CD4-positive, alpha-beta T cell treated with Interleukin-1 beta for 1 hour (primary cell): ENCODE measurements around the gene EHMT1.
A peak's percentile ranks its signal among the peaks of the same experiment; 100 is the strongest.

Source experiments
- DNase-seq, 2 donors: peaks; one replicate each; pipeline ENCODE4 v3.0.0-alpha.2; 2020 to 2022

Gene EHMT1

DNA sequence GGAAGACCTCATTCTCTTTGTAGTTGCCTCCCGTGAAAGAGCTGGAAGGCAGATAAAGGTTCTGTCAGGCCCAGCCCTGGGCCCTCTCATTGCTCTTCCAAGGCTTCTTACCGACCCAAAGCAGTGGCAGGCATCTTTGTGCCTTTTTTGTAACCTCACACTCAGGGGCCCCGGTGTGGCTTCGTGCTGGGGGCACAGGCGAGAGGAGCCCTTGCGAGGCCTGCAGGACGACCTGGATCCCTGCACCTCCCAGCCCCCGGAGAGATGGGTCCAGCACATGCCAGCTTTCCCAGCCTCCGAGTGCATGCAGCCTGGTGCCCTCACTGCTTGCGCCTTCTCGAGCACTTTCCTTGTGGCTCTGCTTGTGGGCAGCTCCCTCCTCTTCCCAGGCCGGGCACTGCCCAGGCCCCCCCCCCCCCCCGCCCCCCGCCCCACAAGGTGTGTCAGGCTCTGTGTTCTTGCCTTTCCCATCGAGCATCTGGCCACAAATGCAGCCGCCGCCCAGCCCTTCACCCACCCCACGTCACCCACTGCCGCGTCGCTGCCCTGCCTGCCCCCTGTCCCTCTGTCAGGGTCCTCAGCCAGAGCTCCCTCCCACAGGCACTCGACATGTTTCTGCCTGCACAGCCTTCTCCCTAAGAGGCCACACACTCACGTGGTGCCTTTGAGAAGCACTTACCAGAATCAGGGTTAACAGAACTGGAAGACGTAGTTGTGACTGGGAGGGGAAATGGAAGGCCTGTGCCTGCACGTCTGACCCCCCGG, 195.0 kb downstream of the EHMT1 start:
- DNase-seq: no peak

DNA sequence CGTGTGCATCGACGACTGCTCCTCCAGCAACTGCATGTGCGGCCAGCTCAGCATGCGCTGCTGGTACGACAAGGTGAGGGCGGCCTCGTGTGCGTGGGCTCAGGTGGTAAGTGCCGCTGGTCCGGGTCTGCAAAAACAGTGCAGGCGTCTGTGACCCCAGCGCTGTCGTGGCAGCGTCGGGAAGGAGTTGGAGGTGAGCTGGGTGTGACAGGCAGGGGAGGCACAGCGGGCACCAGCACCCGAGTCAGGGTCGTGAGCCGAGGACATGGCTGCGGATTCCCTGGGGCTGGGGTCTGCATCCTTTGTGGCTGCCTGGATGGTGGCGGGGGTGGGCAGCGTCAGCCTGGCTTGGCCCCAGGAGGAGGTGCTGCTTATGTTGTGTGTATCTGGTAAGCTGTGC, 195.6 kb downstream of the EHMT1 start:
- no peak for DNase-seq

DNA sequence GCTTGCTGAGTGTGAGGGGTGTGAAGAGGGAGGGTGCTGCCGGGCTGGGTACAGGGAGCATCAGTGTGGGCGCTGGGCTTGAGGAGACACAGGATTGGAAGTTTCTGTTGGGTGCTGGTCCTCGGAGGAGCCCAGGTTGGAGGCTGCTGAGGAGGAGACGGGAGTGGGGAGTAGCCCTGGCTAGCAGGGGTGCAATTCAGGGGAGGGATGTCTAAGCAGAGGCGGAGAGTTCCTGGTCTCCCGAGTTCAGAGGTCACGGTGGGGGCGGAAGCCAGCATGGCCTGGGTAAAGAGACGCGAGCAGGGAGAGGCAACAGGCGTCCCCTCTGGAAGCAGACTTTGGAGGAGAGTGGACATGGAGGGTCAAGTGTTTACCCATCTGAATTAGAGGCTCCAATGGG, 196.0 kb downstream of the EHMT1 start:
- DNase-seq: no peak

DNA sequence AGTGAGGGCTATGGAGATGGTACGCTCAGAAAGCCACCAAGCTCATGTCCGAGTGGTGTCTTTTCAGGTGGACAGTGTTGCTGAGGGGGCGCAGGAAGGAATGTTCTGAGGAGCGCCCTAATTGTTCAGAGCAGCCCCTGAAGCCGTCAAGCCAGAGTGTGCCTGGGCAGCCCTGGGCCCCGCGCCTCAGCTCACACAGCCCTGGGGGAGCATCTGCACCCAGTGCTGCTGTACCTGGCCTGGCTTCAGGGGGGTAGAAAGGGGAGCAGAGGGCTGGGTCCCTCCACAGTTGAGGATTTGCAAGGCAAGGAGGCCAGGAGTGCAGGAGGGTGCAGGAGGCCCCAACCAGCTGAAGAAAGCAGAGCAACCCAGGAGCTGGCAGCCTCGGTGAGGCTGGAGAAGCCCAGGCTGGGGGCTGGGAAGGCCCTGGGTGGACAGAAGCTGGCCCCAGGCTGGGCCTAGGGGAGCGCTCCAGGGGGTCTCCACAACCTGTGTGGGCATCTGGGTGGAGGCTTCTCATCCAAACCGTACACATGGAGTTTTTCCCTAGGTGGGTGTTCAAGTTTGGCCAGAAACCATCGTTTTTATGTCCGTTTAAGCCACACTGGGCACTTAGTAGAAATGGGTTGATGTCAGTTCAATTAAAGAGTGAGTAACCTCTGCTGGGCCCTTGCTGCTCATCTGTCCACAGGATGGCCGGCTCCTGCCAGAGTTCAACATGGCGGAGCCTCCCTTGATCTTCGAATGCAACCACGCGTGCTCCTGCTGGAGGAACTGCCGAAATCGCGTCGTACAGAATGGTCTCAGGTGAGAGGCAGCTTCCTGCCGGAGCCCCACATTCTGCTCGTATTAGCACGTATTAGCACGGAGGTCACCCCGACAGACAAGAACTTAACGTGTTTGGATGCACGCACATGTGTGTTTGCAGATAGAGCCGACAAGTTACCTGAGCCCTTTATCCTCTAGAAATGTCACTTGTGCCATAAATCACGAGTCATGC, 196.8 kb downstream of the EHMT1 start:
- DNase-seq: no peak

DNA sequence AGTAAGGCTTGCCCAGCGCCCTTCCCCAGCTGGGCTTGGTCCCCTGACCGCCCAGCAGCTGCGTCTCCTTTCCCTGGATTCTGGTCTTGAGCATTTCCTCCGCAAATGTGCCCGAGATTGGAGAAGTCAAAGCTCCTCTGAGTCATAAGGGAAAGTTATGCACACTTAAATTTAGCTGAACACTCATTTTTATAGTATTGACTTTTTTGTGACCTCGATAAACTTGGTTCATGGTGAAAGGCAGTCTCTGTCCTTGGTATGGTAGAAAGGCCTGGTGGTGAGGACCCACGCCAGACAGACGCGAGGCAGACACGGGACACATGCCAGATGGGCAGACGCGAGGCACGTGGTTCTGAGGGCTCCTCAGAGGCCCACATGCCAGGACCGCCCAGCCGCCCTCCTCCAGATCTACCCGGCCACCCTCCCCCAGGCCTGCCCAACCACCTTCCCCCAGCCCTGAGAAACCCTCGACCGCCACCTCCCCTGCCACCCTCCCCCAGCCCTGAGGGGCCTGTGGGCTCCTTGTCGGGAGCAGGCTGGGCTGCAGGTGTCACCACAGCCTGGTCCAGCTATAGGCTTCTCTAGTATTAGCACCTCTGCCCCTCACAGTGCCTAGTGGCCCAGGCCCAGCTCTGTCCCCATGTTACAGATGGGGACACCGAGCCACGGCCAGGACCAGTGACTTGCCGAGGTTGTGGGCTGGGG, 197.9 kb downstream of the EHMT1 start:
- no peak for DNase-seq

DNA sequence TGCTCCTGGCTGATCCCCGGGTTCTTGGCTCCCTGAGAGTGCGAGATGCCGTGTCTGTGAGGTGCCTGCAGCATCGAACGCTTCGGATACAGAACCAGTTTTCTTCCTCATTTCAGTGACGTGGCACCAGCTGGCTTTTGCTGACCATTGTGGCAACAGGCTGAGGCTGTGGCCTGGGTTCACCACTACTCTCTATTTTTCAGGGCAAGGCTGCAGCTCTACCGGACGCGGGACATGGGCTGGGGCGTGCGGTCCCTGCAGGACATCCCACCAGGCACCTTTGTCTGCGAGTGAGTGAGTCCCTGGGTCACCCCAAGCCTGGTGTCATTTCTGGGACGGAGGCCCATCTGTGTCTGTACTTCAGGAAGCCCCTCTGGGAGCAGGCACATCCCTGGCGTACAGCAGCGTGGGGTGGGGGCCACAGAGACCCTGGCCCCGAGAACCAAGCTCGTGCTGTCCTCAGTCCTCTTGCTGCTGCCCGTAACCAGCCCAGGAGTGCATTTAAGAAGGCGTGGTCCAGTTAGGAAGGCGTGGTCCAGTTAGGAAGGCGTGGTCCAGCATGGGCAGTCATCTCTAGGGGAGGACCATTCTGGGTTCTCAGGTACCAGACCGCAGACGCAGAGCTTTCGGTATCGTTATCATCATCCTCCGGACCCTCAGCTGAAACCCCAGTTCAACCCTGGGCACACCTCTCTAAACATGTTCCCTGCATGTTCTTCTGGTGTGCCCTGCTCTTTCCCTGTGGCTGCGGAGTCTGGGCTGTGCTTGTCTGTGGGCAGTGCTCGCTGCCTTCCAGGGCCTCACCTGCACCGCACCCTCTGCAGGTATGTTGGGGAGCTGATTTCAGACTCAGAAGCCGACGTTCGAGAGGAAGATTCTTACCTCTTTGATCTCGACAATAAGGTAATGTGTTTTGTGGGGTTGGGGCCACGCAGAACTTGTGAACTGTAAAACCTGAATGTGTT, 198.7 kb downstream of the EHMT1 start:
- no peak for DNase-seq

DNA sequence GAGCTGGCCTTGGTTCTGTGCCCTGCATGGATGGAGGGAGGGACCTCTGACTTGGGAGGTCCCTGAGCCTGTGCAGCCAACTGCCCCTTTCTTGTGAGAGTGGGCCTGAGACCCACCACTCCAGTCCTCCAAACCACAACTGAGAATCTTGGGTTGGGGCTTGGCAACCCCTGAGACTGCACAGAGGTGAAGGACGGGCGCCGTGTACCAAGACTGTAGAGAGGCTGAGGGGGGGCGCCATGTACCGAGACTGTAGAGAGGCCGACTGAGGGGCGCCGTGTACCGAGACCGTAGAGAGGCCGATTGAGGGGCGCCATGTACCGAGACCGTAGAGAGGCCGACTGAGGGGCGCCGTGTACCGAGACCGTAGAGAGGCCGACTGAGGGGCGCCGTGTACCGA, 199.5 kb downstream of the EHMT1 start:
- no peak for DNase-seq

DNA sequence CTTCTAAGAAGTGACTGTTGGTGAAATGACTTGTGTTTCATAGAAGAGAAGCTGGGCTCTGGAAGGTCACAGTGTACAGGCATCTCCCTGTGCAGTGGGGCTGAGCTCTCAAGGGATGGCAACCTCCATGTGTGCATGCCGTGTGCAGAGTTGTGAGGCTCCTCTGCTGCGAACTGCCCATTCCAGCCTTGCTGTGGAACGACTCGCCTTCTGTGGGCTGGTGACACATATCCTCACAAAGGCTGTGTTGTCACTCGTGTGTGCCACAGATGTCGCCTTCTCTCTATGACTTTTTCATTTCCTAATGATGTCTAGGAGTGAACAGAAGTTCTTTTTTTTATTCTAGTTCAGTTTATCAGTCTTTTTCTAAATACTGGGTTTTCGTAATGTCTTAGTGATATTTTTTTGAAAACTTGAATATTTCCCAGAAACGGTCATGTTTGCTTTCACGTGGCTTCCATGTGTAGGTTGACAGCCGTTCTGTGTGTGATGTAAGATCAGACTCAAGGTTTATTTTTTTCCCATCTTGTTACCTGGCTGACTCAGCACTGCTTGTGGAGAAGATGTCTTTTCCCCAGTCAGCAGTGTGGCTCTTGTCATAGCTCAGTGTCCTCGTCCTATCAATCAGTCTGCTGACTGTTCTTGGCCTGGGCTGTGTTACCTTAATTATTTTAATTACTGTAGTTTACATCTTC, 201.5 kb downstream of the EHMT1 start:
- no peak for DNase-seq

DNA sequence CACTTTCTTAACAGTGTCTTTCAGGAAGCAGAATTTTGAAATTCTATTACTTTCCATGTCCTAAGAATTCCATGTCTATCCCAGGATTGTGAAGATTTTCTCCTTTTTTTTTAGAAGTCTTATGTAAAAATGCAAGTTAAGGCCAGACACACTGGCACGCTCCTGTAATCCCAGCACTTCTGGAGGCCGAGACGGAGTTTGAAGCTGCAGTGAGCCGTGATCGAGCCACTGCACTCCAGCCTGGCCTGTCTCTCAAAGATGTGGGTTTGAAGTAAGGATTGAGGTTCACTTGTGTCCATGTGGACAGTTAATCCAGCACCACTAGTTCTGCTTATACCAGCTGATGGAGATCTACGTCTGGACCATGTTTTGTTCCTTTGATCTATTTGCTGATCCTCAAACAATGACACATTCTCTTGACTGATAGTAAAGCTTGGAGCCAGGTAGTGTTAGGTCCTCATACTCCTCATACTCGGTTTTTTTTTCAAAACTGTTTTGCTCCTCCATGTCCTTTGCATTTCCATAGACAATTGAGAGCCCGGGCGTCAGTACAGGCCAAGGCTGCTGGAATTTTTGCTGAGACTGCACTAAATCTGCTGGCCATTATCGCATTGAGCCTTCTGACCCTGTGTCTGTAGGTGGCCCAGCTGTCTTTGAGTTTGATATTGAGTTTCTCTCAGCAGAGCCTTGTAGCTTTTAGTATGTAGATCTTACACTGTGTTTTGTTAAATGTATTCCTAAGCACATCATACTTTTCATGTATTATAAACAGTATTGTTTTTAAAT, 205.4 kb downstream of the EHMT1 start:
- no peak for DNase-seq

DNA sequence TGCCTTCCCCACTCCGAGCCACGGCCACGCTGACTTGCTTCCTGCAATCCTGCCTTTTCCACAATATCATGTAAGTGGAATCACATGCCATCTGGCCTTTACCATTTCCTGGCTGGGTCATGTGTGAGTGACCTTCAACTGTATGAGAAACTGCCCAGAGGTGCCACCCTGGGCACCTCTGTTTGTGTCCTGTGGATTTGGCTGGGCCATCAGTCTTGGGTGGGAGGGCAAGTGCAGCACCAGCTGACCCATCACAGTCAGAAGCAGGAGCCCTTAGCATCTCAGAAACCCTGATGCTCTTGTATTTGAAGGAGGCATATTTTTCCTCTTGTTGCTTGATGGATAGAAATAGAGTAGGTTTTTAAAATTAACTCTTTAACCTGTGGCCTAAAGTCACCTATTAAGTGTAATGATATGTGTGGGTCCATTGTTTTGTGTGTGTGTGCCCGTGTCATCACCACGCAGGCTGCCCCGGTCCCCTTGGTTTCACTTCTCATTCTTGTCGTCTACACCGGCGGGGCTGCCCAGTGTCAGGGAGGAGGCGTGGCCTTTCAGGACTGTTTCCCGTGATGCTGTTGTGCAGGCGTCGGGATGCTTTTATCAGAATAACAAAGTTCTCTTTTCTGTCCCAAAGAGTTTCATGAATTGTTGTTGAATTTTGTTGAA, 206.7 kb downstream of the EHMT1 start:
- peak in 1 of 2 donors; percentile 70 for DNase-seq

DNA sequence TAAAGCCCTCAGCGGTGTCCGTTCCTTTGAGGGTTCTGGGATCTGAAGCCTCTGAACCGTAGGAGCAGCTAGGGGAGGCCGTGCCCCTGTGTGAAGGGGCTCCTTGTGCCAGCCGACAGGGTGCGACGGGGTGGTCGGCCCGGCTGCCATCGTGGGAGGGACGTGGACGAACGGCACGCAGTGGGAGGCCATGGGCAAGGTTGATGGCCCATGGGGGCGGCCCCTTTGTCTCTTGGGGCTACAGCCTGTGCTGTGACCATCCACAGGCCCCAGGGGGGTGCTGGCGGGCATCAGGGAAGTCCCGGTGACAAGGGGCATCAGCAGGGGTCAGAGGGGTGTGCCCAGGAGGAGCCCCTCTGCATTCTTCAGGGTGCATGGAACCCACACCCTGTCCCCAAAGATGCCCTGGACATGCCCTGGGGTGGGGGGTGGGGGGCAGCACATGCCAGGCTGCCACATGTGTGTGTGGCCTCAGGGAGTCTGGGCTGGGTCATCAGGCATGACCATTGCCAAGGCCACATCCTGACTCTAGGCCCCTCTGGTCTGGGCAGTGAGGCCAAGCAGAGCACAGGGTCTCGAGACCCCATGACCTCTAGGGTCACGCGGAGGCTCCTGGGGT, 209.2 kb downstream of the EHMT1 start:
- no peak for DNase-seq

DNA sequence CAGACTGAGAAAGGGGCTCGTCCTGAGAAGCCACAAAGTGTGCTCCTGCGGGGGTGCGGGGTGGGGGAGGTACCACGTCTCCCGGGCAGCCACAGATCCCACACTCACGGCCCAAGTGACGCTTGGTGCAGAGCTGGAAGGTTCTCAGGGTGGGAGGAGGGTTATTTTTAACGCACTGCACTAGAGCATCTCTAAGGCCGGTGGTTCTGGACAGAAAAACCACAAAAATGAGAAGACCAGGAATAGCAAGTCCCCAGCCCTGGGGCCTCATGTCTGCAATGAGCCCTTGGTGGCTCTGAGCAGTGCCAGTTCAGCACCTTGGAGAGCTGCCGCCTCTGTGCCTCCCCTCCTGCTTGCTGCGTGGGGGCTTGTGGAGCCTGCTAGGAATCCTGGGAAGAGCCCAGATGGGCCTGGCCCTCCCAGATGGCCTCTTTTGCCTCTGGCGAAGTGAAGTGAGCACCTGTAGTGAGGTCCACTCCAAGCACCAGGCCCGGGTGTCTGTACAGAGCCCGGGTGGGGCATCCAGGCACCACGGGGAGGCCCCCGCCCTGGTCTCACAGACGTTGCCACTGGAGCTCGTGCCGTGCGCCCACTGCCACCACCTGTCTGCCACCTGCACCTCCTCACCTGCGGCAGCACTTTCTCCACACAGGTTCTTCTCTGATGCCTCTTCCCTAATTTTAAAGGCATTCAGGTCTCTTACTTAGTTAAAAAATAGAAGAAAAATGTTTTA, 209.9 kb downstream of the EHMT1 start:
- DNase-seq: no peak

DNA sequence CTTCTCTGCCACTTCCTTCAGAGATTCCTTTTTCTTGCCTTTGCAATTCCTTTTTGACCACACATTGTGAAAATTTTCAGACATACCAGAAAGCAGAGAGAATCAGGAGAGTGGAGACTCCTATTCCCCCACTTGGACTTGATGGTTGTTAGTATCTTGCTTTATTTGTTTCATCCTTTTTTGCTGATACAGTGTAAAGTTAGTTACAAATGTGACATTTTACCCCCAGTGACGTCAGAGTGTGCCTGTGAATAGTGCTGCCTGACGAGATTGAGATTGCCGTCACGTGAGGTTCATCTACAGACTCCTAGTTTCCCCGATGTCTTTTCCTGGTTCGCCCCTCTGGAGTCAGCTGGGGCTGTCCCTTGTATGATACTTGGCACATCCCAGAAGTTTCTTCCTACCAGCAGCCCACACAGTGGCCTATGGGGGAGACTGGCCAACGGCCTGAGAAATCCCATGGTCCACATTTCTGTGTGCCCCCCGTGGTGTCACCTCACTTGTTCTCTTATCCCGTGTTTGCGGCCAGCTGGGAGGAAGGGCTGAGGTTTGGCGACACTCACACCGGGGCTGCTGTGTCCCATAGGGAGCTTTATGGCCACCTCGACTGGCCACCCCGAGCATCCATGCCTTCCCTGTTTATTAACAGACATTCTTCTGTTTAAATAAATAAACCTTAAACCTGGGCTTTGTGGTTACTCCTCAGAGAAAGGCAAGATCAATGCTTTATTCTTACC, 210.6 kb downstream of the EHMT1 start:
- no peak for DNase-seq

DNA sequence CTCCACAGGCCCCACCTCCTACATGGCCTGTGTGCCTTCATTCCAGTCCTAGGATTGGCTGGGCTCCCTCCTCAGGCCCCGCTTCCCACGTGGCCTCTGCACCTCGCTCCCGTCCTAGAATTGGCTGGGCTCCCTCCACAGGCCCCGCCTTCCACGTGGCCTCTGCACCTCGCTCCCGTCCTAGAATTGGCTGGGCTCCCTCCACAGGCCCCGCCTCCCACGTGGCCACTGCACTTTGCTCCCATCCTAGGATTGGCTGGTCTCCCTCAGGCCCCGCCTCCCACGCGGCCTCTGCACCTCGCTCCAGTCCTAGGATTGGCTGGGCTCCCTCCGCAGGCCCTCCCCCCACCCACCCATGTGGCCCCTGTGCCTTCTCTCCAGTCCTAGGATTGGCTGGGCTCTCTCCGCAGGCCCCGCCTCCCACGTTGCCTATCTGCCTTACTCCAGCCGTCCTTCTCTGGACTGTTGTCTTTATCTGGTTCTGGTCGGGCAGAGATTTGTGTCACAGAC, 213.4 kb downstream of the EHMT1 start:
- no peak for DNase-seq

DNA sequence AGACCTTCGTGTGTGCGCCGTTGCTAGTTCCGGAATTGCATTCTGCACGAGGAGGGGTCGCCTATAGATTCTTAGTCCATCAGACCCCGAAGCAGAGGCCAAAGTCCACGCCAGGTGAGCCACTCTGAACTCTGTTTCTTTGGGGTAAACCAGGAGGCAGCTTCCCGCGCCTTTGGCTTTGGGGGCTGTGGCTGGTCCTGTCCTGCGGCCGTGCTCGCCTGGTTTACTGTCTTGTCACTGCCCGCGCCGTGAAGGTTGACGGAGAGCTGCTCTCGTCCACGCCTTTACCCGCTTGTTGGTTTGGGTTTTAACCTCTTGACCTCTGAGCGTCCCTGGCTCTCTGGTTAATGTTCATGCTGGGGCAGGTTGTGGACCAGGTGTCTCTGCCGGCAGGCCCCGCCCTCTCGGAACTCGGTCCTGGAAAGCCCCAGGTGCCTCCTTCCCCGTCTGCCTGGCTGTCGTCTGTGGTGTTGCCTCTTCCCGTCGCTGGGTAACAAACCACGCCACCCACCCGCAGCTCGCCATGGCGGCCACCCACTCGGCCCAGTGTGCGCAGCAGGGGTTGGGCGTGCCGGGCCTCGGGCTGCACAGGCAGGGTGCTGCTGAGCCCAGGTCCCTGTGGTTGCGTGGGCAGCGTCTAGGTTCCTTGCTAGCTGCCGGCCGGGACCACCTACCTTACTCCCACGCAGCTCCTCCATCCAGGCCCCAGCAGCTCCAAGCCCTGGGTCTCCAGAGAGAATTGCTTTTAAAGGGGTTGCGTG, 214.2 kb downstream of the EHMT1 start:
- no peak for DNase-seq

DNA sequence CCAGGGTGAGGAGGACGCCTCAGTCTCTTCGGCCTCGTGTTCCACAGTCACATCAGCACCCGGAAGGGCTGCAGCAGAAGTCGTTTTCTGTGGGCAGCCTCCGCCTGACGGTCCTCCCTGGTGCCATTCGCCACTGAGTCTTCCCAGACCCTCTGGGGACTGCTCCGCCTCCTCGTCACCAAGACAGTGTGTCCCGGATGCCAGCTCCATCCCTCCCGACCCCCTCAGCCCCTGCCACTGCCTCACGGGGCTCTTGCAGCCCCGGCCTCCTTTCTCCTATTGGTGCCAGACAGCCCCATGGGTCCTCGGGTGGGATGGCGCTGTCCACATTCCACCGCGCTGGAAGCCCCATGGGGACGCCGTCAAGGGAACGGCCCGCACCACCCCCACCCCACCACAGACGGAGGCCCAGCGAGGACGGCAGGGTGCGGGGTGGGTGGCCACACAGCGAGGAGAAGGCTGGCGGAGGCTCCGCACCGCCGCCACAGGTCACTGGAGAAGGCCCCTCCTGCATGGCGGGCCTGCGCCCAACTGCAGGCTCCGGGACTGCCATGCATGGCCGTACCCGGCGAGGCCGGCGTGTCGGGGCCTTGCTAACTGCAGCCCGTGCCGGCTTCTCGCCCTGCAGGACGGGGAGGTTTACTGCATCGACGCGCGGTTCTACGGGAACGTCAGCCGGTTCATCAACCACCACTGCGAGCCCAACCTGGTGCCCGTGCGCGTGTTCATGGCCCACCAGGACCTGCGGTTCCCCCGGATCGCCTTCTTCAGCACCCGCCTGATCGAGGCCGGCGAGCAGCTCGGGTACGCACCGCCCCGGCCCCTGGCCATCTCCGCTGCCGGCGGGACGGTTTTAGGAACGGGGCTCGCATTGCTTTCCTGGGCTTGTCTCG, 215.2 kb downstream of the EHMT1 start:
- DNase-seq: no peak
